DMS53 treated with DMSO at 0.1 percent for 48 hours (cell line): Measurements from ENCODE around the gene ZNF593OS.

ENCODE experiments used
- DNase-seq: peaks from one replicate; lab custom pipeline; 2025; ENCODE audit not compliant: unreplicated experiment; lab: John Stamatoyannopoulos, UW

The ZNF593OS gene

DNA sequence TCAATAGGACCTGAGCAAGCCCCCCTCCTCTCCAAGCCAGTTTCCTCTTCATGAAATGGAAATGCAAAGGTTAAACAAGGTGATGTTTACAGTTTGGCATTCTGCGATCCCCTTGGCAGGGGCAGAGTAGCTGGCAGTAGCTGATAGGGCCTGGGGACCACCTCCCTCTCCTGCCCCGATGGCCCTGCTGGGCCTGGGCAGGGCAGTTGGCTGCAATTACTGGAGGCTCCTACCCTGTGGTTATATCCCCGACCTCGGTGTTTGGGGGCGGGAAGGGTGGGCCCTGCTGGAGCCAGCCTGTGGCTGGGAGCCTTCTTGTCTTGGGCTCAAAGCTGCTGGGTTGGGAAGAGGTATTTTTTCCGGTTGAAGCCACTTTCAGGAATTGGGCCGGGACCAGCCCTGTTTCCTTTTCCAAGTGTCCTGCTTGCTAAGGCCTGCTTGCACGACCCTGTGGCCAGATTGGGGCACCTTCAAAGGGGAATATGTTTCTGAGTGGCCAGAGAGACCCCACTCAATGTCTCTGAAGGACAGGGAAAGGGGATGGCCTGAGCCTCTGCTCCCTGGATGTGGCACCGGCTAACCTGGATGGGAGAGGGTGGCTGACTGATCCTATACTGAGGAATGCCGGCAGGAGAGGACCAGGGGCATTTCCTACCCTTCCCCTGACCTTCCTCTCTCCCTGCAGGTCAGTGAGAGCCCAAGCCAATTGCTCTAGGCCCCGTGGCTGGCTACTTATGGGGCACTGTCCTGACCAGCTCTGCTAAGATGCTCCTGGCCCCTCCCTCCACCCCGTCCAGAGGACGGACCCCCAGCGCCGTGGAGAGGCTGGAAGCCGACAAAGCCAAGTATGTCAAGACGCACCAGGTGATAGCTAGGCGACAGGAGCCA lies 10.9 kb downstream of the ZNF593OS start:
- DNase-seq: no peak

DNA sequence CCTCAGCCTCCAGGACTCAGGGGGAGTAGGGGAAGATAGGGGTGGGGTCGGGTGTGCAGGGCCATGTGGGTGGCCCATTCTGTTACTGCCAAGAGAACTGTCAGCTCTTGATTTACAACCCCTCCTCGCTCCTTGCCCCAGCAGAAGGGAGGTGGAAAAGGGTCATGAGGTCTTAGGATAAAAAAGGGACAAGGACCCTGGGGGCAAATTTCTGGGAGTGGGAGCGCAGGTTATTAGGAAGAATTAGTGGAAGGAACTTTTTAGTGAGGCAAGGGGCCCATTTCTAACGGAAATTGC lies 11.9 kb downstream of the ZNF593OS start:
- DNase-seq: no peak

- no peak for DNase-seq
These were observed 12.5 kb downstream of the ZNF593OS start, which contains the start of gene FAM110D for GRCh38 chr1:26158908-26159742. TSS of gene FAM110D (plus strand) at chr1:26159079. CDS start at chr1:26161292, 2,213 bp downstream.

- DNase-seq: no peak
These were observed 13.2 kb downstream of the ZNF593OS start for GRCh38 chr1:26158271-26158907.

GRCh38 chr1:26156285-26157038 lies 15.2 kb downstream of the ZNF593OS start:
- DNase-seq: no peak

DNA sequence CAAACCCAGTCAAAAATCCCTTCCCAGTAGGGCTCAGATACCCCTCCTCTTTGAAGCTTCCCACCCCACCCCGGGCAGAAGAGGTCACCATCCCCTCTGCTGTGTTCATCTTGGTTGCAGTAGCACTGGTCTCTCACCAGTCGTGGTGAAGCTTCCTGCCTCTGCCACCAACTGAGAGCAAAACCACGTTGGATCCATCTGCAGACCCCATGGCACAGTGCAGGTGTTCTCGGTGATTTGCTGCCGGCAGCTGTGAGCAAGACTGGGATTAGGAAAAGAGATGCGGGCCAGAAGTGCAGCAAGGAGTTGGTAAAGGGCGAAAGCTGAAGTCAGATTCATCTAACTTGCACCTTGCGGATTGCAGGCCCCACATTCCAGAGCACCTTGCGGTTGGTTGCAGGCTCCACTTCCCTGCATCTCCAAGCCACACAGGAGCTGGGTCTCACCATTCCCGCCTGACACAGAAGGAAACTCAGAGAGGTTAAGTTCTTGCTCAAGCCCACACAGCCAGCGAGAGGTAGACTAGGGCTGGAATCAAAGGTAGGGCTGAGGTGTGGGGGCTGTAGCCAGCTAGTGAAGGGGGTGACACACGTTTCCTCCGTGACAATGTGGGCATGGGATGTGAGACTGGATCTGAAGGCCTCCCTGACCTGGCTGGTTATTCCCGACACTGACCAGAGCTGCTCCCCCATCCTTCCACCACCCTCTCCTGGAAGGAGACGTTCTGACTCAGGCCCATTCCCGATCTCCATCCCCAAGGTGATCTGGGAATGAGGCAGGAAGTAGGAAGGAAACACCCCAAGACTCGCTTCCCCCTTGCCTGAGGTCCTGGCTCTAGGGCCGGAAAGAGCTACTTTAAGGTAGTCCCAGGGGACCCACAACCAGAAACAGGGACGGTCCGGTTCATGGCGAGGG lies 16.0 kb downstream of the ZNF593OS start:
- DNase-seq: no peak

GRCh38 chr1:26154750-26155149 lies 16.9 kb downstream of the ZNF593OS start:
- no peak for DNase-seq

DNA sequence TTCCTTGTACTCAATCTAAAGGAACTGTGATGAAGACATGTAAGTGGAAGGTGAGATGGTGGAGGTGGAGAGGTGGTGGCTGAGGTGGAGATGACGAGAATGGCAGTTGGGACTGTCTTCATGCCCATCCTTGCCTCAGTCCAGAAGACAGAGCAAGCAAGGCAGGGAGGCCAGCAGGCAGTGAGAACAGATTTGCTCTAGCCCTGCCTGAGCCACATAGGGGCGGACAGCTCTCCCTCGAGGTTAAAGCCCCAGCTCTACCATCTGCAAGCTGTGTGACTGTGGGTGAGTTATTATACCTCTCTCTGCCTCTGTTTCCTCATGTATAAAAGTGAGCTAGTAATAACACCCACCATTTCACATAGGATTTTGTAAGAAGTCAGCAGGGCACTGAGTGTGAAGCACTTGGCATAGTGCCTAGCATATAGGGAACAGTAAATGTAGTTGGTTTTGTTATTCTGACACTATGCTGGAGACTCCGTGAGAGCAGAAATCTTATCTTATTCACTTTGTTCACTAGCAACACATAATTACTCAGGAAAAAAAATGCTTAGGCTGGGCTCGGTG lies 17.6 kb downstream of the ZNF593OS start:
- DNase-seq: no peak

GRCh38 chr1:26148887-26149286 lies 22.7 kb downstream of the ZNF593OS start:
- DNase-seq: no peak

DNA sequence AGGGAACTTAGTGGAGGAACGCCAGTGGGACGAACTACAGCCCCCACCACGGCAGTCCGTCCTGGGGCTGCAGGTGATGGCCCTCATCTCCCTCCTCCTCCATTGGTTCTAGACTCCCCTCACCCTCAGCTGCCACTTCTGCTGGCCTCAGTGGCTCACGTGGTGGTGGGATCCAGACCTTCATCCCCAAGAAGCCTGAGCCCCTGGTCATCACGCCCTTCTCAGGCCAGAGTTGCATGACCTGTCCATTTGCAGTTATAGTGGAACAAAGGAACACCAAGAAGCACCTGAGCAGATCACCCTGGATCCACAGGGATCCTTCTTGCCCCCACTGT lies 25.7 kb downstream of the ZNF593OS start:
- DNase-seq: no peak

DNA sequence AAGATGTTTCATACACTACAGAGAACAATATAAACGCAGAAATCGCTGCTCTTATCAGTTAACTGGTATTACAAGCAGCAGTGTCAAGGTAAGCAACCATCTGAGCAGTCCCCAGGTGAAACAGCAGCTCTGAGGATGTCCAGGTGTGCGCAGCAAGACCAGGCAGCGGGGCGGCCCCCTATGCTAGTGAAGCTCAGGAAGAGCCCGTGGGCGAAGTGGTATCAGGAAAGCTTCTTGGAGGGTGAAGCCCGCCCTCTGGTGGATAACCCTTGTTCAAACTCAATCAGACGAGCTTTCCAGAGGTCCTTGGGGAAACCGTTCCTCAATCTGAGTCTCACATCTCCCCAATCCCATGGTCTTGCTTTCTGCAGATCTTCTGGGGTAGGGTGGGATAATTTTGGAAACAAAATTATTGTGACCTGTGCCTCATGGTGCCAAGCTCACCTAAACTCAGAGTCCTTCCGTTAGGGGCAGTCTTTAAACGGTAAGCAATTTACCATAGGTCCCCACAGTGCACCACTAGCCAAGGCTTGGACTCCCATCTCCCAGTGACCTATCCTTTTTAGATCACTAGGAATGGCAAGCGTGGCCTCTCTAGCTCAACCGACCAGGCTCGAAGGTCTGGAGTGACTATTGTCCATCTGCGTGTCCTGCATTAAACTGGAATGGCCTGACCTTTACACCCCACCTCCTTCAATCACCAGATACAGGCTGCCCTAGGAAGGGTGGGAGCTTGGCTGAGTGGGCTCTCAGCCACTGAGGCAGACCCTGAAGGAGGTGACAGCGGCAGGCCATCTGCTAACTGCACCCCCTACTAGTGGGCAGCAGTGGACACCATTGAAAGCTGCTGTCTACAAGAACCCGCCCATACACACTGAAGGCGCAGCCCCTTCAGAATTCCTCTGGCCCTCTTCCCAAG lies 26.3 kb downstream of the ZNF593OS start:
- DNase-seq: peak; percentile 92

DNA sequence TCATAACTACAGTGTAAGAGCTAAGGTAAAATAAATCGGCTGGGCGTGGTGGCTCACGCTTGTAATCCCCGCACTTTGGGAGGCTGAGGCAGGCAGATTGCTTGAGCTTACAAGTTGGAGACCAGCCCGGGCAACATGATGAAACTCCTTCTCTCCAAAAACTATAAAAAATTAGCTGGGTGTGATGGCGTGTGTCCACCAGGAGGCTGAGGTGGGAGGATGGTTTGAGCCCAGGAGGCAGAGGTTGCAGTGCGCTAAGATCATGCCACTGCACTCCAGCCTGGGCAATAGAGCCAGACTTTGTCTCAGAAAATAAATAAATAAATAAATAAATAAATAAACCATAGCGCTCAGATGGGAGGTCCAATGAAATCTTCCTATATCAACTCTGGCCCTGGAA lies 29.5 kb downstream of the ZNF593OS start:
- no peak for DNase-seq

GRCh38 chr1:26138974-26139558 lies 32.6 kb downstream of the ZNF593OS start:
- peak; percentile 14 for DNase-seq

- DNase-seq: no peak
These were observed 37.2 kb downstream of the ZNF593OS start for GRCh38 chr1:26134466-26134865.

DNA sequence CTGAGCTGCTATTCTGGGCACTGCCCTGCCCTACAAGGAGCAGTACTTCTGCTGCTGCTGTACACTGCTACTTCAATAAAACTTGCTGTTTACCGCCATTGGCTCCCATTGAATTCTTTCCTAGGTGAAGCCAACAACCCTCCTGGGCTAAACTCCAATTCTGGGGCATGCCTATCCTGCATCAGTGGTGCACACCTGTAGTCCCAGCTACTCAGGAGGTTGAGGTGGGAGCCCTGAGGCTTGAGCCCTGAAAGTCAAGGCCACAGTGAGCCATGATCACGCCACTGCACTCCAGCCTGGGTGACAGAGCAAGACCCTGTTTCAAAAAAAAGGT lies 38.8 kb downstream of the ZNF593OS start:
- DNase-seq: no peak

DNA sequence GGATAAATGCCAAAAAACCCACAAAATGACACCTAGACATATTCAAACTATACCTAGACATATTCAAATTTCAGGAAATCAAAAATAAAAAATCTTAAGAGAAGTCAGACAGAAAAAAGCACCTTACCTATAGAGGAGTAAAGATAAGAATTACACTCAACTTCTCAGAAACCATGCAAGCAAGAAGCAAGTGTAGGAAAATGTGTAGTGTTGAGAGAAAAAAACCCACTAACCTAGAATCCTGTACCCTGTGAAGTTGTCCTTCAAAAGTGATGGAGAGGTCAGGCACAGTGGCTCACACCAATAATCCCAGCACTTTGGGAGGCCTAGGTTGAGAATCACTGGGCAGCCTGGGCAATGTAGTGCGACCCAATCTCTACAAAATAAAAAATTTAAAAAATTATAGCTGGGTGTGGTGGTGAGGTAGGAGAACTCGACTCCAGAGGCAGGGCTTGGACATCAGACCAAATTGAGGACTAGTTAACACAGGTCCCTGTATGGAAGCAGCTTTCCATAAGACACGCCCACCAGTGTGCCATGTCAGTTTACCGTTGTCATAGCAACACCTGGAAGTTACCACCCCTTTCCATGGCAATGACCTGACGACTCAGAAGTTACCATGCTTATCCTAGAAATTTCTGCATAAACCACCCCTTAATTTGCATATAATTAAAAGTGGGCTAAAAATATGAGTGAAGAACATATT lies 39.4 kb downstream of the ZNF593OS start:
- no peak for DNase-seq

GRCh38 chr1:26130695-26131094 lies 40.9 kb downstream of the ZNF593OS start:
- no peak for DNase-seq

GRCh38 chr1:26129778-26130177 lies 41.9 kb downstream of the ZNF593OS start:
- no peak for DNase-seq
